GM23338 (cell line): ENCODE measurements around the gene RPL28. TPM values are rescaled to one million over a fixed set of nuclear protein-coding genes. Genes with fewer than 3 reads are reported as not detected.
"Not testable (repeated sequence)": the region's sequence is repeated elsewhere in the genome, so short reads cannot be mapped to it uniquely, and the experiment has no call there.

Source experiments
- ATAC-seq: fragments of 200-7000 bp; cut with Tn5 transposase; 3 replicates; pipeline ENCODE4 v1.9.1; 2020
- DNase-seq: peaks from one replicate; pipeline ENCODE4 v3.0.0-alpha.2; 2015; ENCODE audit warnings: low spot score
- H2AFZ ChIP-seq: fragments of 200-600 bp; sonication (generic); 2 replicates; pipeline ENCODE4 v1.8.0; 2016; ENCODE audit warnings: antibody characterized with exemption, mild to moderate bottlenecking, moderate library complexity
- H3F3A ChIP-seq: fragments of 200-600 bp; sonication (generic); replicated peaks from 2 replicates; pipeline ENCODE4 v1.8.0; 2017; ENCODE audit warnings: antibody characterized with exemption, mixed run types, low read depth
- H3K27ac ChIP-seq: fragments of 200-600 bp; sonication (generic); 2 replicates; pipeline ENCODE4 v1.6.1; 2016; ENCODE audit warnings: low read depth
- H3K27me3 ChIP-seq: fragments of 200-600 bp; sonication (generic); 2 replicates; pipeline ENCODE4 v1.8.0; 2016; ENCODE audit warnings: mild to moderate bottlenecking, mixed run types, moderate library complexity; ENCODE audit not compliant: insufficient read depth
- H3K36me3 ChIP-seq: fragments of 200-600 bp; sonication (generic); 2 replicates; pipeline ENCODE4 v1.8.0; 2016; ENCODE audit warnings: mild to moderate bottlenecking; ENCODE audit not compliant: insufficient read depth
- H3K4me1 ChIP-seq: fragments of 200-600 bp; sonication (generic); 2 replicates; pipeline ENCODE4 v1.8.0; 2016; ENCODE audit warnings: mild to moderate bottlenecking, moderate library complexity; ENCODE audit not compliant: insufficient read depth
- H3K4me2 ChIP-seq: fragments of 200-600 bp; sonication (generic); 2 replicates; pipeline ENCODE4 v1.7.1; 2017; ENCODE audit warnings: mixed run types
- H3K4me3 ChIP-seq: fragments of 200-600 bp; sonication (generic); 2 replicates; pipeline ENCODE4 v1.6.1; 2016; ENCODE audit warnings: mixed run types
- H3K79me2 ChIP-seq: fragments of 200-600 bp; sonication (generic); replicated peaks from 2 replicates; pipeline ENCODE4 v1.8.0; 2017; ENCODE audit warnings: mild to moderate bottlenecking; ENCODE audit not compliant: insufficient read depth
- H3K9me2 ChIP-seq: fragments of 200-600 bp; sonication (generic); 2 replicates; pipeline ENCODE4 v1.8.0; 2017; ENCODE audit not compliant: insufficient read depth
- H4K20me1 ChIP-seq: fragments of 200-600 bp; sonication (generic); replicated peaks from 2 replicates; pipeline ENCODE4 v1.8.0; 2017; ENCODE audit warnings: mild to moderate bottlenecking; ENCODE audit not compliant: insufficient read depth
- H3K27ac Mint-ChIP-seq: 2 replicates; pipeline ENCODE4 v1.8.0; 2020; ENCODE audit warnings: inconsistent platforms, mild to moderate bottlenecking, moderate library complexity, mixed read lengths
- H3K27me3 Mint-ChIP-seq: 3 replicates; pipeline ENCODE4 v1.8.0; 2022; ENCODE audit warnings: low read depth, mild to moderate bottlenecking, moderate library complexity, mixed read lengths, inconsistent platforms; ENCODE audit not compliant: insufficient read depth, poor library complexity
- H3K36me3 Mint-ChIP-seq: 3 replicates; pipeline ENCODE4 v1.8.0; 2021; ENCODE audit warnings: low read depth, mild to moderate bottlenecking, inconsistent platforms, moderate library complexity, mixed read lengths
- H3K4me1 Mint-ChIP-seq: 3 replicates; pipeline ENCODE4 v1.8.0; 2020; ENCODE audit warnings: mild to moderate bottlenecking, inconsistent platforms, mixed read lengths
- H3K4me3 Mint-ChIP-seq: 3 replicates; pipeline ENCODE4 v1.8.0; 2021; ENCODE audit warnings: moderate library complexity, mild to moderate bottlenecking, inconsistent platforms, mixed read lengths
- H3K9me3 Mint-ChIP-seq: 3 replicates; pipeline ENCODE4 v1.8.0; 2020; ENCODE audit warnings: moderate library complexity, mild to moderate bottlenecking, inconsistent platforms, mixed read lengths
- CTCF ChIP-seq, 2 experiments: fragments of 200-600 bp in 1 of 2; sonication (generic) in 1 of 2; conservative IDR thresholded peaks; 2 replicates each; pipeline versions ENCODE4 v1.5.1 to v1.6.1; 2016 to 2017; ENCODE audit warnings: antibody characterized with exemption in 2 of 2, low read depth in 2 of 2, mild to moderate bottlenecking in 2 of 2, moderate library complexity in 1 of 2
- JUNB ChIP-seq: IDR thresholded peaks from one replicate; pipeline ENCODE4 v1.6.1; 2016; ENCODE audit warnings: antibody characterized with exemption; ENCODE audit not compliant: unreplicated experiment
- NANOG ChIP-seq: IDR thresholded peaks from 2 replicates; pipeline ENCODE4 v1.6.1; 2016; ENCODE audit warnings: antibody characterized with exemption, borderline replicate concordance
- POLR2AphosphoS5 ChIP-seq: IDR thresholded peaks from 2 replicates; pipeline ENCODE4 v1.6.1; 2016; ENCODE audit warnings: antibody characterized with exemption, low read depth
- STAT1 ChIP-seq: IDR thresholded peaks from one replicate; pipeline ENCODE4 v1.6.1; 2016; ENCODE audit warnings: antibody characterized with exemption; ENCODE audit not compliant: unreplicated experiment
- ZNF114 ChIP-seq: fragments of 250-450 bp; sonication (Bioruptor Pico); IDR thresholded peaks from 2 replicates; pipeline ENCODE4 v1.5.0; 2020; ENCODE audit warnings: mild to moderate bottlenecking, moderate library complexity
- ZNF331 ChIP-seq: fragments of 250-450 bp; sonication (Bioruptor Pico); IDR thresholded peaks from 2 replicates; pipeline ENCODE4 v1.5.0; 2020; ENCODE audit warnings: low read depth, mild to moderate bottlenecking, moderate library complexity
- polyA plus RNA-seq: library from polyadenylated mRNA; unstranded; fragments of >200 nt; fragmentation: Nextera tagmentation; extraction: Ambion mirVana; gene quantifications from 2 replicates; pipeline ENCODE4 v1.2.1, GENCODE V29; 2016
- total RNA-seq: library from RNA; depleted of rRNA; stranded (reverse); fragments of >200 nt; shearing (Covaris generic); gene quantifications from 2 replicates; pipeline ENCODE4 v1.2.3, GENCODE V29; 2014
- TF ChIP-seq, protein P1 (sequence below): IDR thresholded peaks from 2 replicates; pipeline ENCODE4 v1.6.1; 2016; ENCODE audit warnings: antibody characterized with exemption

Gene RPL28
- total and polyA plus RNA-seq, 2 experiments from 2014 or later = 737 to 1,528 TPM

- TF ChIP-seq, protein P1, sequence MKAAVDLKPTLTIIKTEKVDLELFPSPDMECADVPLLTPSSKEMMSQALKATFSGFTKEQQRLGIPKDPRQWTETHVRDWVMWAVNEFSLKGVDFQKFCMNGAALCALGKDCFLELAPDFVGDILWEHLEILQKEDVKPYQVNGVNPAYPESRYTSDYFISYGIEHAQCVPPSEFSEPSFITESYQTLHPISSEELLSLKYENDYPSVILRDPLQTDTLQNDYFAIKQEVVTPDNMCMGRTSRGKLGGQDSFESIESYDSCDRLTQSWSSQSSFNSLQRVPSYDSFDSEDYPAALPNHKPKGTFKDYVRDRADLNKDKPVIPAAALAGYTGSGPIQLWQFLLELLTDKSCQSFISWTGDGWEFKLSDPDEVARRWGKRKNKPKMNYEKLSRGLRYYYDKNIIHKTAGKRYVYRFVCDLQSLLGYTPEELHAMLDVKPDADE = no peak
- TF ChIP-seq STAT1 (no peak), POLR2AphosphoS5 (no peak), CTCF (conservative IDR thresholded peaks at IDR 0.05; ENCODE audit: low read depth in 2 of 2) (no peak), ZNF331 (CRISPR knock-in tag) (no peak)
These were observed 61.9 kb downstream of the RPL28 start (continued) for GRCh38 chr19:55447421-55448174.

DNA sequence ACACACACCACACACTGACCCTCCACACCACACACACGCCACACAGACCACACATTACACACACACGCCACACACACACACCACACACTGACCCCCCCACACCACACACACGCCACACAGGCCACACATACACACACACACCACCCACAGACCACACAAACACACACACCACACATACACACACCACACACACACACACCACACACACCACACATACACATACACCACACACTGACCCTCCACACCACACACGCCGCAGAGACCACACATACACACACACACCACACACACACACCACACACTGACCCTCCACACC is 62.4 kb downstream of the RPL28 start:
- not testable (repeated sequence) for H3K4me3 Mint-ChIP-seq, H3K4me2 ChIP-seq, DNase-seq, H3K4me3 ChIP-seq, H4K20me1 ChIP-seq, H2AFZ ChIP-seq, H3K4me1 ChIP-seq, ATAC-seq, H3K27ac Mint-ChIP-seq, H3K36me3 ChIP-seq, H3K9me3 Mint-ChIP-seq, H3K79me2 ChIP-seq, H3K9me2 ChIP-seq, H3F3A ChIP-seq, H3K36me3 Mint-ChIP-seq, H3K27ac ChIP-seq
- Mint-ChIP-seq H3K27me3 (peaks cover 56% of the 10 kb centered on the region), H3K4me1 (peaks cover 10% of the 10 kb centered on the region)
- peaks cover 84% of the 10 kb centered on the region for H3K27me3 ChIP-seq

DNA sequence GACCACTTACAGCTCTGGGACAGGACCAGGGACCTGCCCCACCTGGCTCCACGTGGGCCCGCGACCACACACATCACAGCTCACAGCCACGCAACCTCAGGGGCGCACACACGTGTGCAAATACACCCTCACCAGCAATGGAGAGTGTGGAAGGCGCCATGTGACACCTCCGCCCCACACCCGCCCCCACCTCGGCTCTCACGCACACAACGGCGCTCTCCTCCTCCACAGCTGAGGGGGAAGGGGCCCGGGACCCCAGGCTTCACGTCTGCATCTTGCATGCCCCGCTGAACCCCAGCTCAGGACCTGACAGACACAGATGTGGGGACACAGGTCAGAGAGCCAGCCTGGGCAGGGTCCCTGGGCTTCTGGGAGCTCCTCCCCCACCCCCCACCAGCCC is 63.7 kb downstream of the RPL28 start:
- Histone ChIP-seq H3K4me2 (no peak overlapping the region), H3K36me3 (no peaks in the 10 kb centered on the region), H3K9me2 (no peaks in the 10 kb centered on the region), H4K20me1 (no peaks in the 10 kb centered on the region; the same call in 1 of the 2 replicates), H3K27ac (no peak overlapping the region), H3K4me3 (no peak overlapping the region), H3F3A (0 out of 2 replicates have a peak, but pooled peaks cover 4% of the 10 kb centered on the region), H2AFZ (no peak overlapping the region), H3K27me3 (peaks cover 70% of the 10 kb centered on the region), H3K79me2 (no peaks in the 10 kb centered on the region), H3K4me1 (peaks cover 3% of the 10 kb centered on the region; the same call in 1 of the 2 replicates)
- Mint-ChIP-seq H3K27ac (no peak overlapping the region), H3K4me3 (no peak overlapping the region), H3K4me1 (peaks cover 3% of the 10 kb centered on the region; the same call in 1 of the 3 replicates), H3K9me3 (no peaks in the 10 kb centered on the region; the same call in 2 of the 3 replicates), H3K36me3 (peaks cover 6% of the 10 kb centered on the region; the same call in 1 of the 3 replicates), H3K27me3 (peaks cover 47% of the 10 kb centered on the region)
- ATAC-seq = no peak
- no peak for DNase-seq
- TF ChIP-seq NANOG = no peak
- TF ChIP-seq, protein P1 = no peak
- no peak for TF ChIP-seq CTCF (conservative IDR thresholded peaks at IDR 0.05; ENCODE audit: low read depth in 2 of 2)
- no peak for TF ChIP-seq ZNF114 (CRISPR knock-in tag)
- no peak for TF ChIP-seq JUNB
